Right kidney (tissue), 1 donor: ENCODE results near the gene RAB13.

Experiments
- DNase-seq: peaks from one replicate; pipeline ENCODE4 v3.0.0-alpha.2; 2016

The RAB13 gene

GRCh38 chr1:153933955-153934354 is 52.2 kb downstream of the RAB13 start:
- DNase-seq = no peak

- no peak for DNase-seq
These were observed 52.7 kb downstream of the RAB13 start for GRCh38 chr1:153933430-153933829.

- no peak for DNase-seq
These were observed 53.7 kb downstream of the RAB13 start for GRCh38 chr1:153932156-153933131.
